ENCODE results near the gene LRRTM2. TPM values are rescaled to one million over a fixed set of nuclear protein-coding genes. Genes with fewer than 3 reads are reported as not detected.

LRRTM2 gene
- polyA plus RNA-seq, 3 donors = 0.02 TPM; not detected in 2

DNA sequence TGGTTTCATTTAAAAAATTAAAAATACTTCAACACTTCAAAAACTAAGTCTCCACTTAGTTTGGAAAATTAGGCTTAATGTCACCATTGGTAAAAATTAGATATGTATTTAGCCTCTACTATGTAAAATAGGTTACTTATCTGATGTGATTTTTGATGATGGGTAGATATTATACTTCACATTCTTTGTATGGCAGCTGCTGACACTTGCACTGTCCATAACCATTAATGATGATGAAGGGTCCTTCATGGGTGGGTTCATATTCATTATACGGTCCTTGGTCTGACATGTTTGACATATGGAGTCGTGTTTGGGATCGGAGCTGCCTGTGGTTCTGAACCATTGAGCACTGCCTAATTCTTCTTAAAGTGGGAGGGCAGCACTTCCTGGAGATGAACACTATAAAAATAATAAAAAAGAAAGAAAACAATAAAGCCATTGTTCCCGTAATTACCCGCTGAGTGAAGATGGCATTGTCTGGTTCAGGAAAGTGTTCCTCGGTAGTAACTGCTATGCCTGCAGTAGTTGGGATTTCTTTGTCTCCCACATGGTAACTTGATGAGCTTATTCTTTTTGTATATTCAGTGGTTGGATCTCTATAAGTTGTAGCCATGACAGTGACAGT lies 2.2 kb downstream of the LRRTM2 start:
- Mint-ChIP-seq H3K9me3 (peaks cover 0 to 2% (median 0%) of the 10 kb centered on the region in 7 donors), H3K4me3 (no peak overlapping the region), H3K27ac (no peak overlapping the region), H3K36me3 (peaks cover 5 to 11% of the 10 kb centered on the region in 2 donors), H3K4me1 (peaks cover 5% of the 10 kb centered on the region), H3K27me3 (ENCODE audit: low read depth in 3 of 3) (no peaks in the 10 kb centered on the region)
- Histone ChIP-seq H3K9ac (ENCODE audit: insufficient read depth, low read length, poor library complexity, severe bottlenecking) (no peak overlapping the region), H3K36me3 (replicated peaks in 1 of 2; ENCODE audit: control insufficient read depth in 1 of 2, insufficient read depth in 2 of 2, low read length in 2 of 2) (no peaks in the 10 kb centered on the region), H3K9me3 (replicated peaks in 1 of 2; ENCODE audit: control insufficient read depth in 1 of 2, insufficient read depth in 1 of 2, low read length in 2 of 2) (no peaks in the 10 kb centered on the region), H3K4me2 (replicated peaks; ENCODE audit: extremely low read depth, low read length, poor library complexity, severe bottlenecking) (no peak overlapping the region), H3K4me1 (ENCODE audit: control insufficient read depth in 1 of 2, insufficient read depth in 2 of 2, low read length in 2 of 2) (no peaks in the 10 kb centered on the region), H2AFZ (ENCODE audit: insufficient read depth, low read depth, low read length, poor library complexity, severe bottlenecking) (no peak overlapping the region), H3K27me3 (ENCODE audit: control insufficient read depth in 2 of 2, insufficient read depth in 2 of 2, low read length in 2 of 2) (no peaks in the 10 kb centered on the region), H3K79me2 (ENCODE audit: insufficient read depth, low read length) (peaks cover 9% of the 10 kb centered on the region), H3K4me3 (replicated peaks in 1 of 3; ENCODE audit: low read depth in 2 of 3, low read length in 3 of 3) (no peak overlapping the region), H4K20me1 (ENCODE audit: insufficient read depth, low read length) (peaks cover 98% of the 10 kb centered on the region), H3K27ac (ENCODE audit: low read depth in 1 of 2, low read length in 2 of 2) (no peak overlapping the region)
- intact Hi-C loops (cut with micrococcal nuclease) = no loop called here
- no peak for DNase-seq
- TF ChIP-seq, protein P1, sequence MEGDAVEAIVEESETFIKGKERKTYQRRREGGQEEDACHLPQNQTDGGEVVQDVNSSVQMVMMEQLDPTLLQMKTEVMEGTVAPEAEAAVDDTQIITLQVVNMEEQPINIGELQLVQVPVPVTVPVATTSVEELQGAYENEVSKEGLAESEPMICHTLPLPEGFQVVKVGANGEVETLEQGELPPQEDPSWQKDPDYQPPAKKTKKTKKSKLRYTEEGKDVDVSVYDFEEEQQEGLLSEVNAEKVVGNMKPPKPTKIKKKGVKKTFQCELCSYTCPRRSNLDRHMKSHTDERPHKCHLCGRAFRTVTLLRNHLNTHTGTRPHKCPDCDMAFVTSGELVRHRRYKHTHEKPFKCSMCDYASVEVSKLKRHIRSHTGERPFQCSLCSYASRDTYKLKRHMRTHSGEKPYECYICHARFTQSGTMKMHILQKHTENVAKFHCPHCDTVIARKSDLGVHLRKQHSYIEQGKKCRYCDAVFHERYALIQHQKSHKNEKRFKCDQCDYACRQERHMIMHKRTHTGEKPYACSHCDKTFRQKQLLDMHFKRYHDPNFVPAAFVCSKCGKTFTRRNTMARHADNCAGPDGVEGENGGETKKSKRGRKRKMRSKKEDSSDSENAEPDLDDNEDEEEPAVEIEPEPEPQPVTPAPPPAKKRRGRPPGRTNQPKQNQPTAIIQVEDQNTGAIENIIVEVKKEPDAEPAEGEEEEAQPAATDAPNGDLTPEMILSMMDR (IDR thresholded peaks at IDR 0.05) = no peak
- 100% methylated on average over 4 of the region's 6 CpGs for WGBS (ENCODE audit: insufficient coverage)

DNA sequence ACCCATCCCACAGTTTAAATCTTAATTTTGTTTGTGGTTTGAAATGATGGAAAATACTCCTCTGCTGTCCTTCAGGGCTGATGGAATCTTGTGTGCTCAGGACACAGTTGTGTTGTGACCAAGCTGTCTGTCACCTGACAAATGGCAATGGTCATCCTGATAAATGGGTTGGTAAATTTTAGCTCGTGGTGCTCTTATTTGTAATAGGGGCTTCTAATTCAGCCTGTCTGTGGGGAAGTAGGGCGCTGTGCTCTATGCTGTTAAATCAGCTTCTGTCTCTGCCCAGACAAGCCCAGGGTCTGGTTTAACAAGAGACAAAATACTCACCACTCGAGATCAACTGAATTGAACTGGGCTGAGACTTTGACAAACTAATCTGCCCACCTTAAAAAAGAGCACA lies 4.5 kb downstream of the LRRTM2 start:
- Histone ChIP-seq H3K4me3 (replicated peaks in 1 of 3; ENCODE audit: low read depth in 2 of 3, low read length in 3 of 3) (no peak overlapping the region), H3K4me2 (replicated peaks; ENCODE audit: extremely low read depth, low read length, poor library complexity, severe bottlenecking) (no peak overlapping the region), H3K79me2 (ENCODE audit: insufficient read depth, low read length) (peaks cover 9% of the 10 kb centered on the region), H2AFZ (ENCODE audit: insufficient read depth, low read depth, low read length, poor library complexity, severe bottlenecking) (no peak overlapping the region), H3K9me3 (replicated peaks in 1 of 2; ENCODE audit: control insufficient read depth in 1 of 2, insufficient read depth in 1 of 2, low read length in 2 of 2) (no peaks in the 10 kb centered on the region), H3K4me1 (ENCODE audit: control insufficient read depth in 1 of 2, insufficient read depth in 2 of 2, low read length in 2 of 2) (no peaks in the 10 kb centered on the region), H3K36me3 (replicated peaks in 1 of 2; ENCODE audit: control insufficient read depth in 1 of 2, insufficient read depth in 2 of 2, low read length in 2 of 2) (no peaks in the 10 kb centered on the region), H3K9ac (ENCODE audit: insufficient read depth, low read length, poor library complexity, severe bottlenecking) (no peak overlapping the region), H4K20me1 (ENCODE audit: insufficient read depth, low read length) (peaks cover 98% of the 10 kb centered on the region), H3K27me3 (ENCODE audit: control insufficient read depth in 2 of 2, insufficient read depth in 2 of 2, low read length in 2 of 2) (no peaks in the 10 kb centered on the region), H3K27ac (ENCODE audit: low read depth in 1 of 2, low read length in 2 of 2) (no peak overlapping the region)
- Mint-ChIP-seq H3K4me1 (peaks cover 5% of the 10 kb centered on the region), H3K36me3 (peaks cover 6 to 11% of the 10 kb centered on the region in 2 donors), H3K9me3 (no peaks in the 10 kb centered on the region), H3K27ac (no peak overlapping the region), H3K27me3 (ENCODE audit: low read depth in 3 of 3) (no peaks in the 10 kb centered on the region), H3K4me3 (no peak overlapping the region)
- no CpG with 5 or more reads among the region's 3 CpGs for WGBS (ENCODE audit: insufficient coverage)
- intact Hi-C loops (cut with micrococcal nuclease) = no loop called here
- TF ChIP-seq, protein P1 (IDR thresholded peaks at IDR 0.05) = no peak
- no peak for DNase-seq
